HepG2 (cell line): Measurements from ENCODE around the gene SFTA2. TPM values are rescaled to one million over a fixed set of nuclear protein-coding genes. Genes with fewer than 3 reads are reported as not detected.

ENCODE experiments used
- CC2D1A ChIP-seq: sonication (generic); formaldehyde crosslinking; IDR thresholded peaks from 2 replicates; pipeline ENCODE4 v1.8.1; 2023; ENCODE audit warnings: mild to moderate bottlenecking, missing genetic modification reagents
- ELF3 ChIP-seq: IDR thresholded peaks from 2 replicates; pipeline ENCODE4 v1.6.1; 2016; ENCODE audit warnings: missing genetic modification reagents, missing compliant biosample characterization
- JDP2 ChIP-seq: sonication (generic); formaldehyde crosslinking; IDR thresholded peaks from 2 replicates; pipeline ENCODE4 v1.8.1; 2022; ENCODE audit warnings: missing genetic modification reagents, borderline replicate concordance
- LCORL ChIP-seq, 2 experiments: fragments of 450-650 bp in 1 of 2; sonication (generic) in 1 of 2; formaldehyde crosslinking in 1 of 2; IDR thresholded peaks; 2 replicates each; pipeline versions ENCODE4 v1.5.0 to v1.6.1; 2017 to 2020; ENCODE audit warnings: antibody characterized with exemption in 1 of 2, missing genetic modification reagents in 1 of 2
- MEIS1 ChIP-seq: sonication (generic); formaldehyde crosslinking; IDR thresholded peaks from 2 replicates; pipeline ENCODE4 v1.9.0; 2021; ENCODE audit warnings: mild to moderate bottlenecking, missing genetic modification reagents, moderate library complexity, borderline replicate concordance
- NPAS2 ChIP-seq: sonication (generic); formaldehyde crosslinking; IDR thresholded peaks from 2 replicates; pipeline ENCODE4 v1.8.0; 2022; ENCODE audit warnings: mild to moderate bottlenecking, missing genetic modification reagents, borderline replicate concordance
- SIX4 ChIP-seq: sonication (generic); formaldehyde crosslinking; IDR thresholded peaks from 2 replicates; pipeline ENCODE4 v1.4.0; 2020; ENCODE audit warnings: missing genetic modification reagents
- SMAD1 ChIP-seq: sonication (generic); formaldehyde crosslinking; IDR thresholded peaks from 2 replicates; pipeline ENCODE4 v1.4.0; 2020; ENCODE audit warnings: missing genetic modification reagents, low read depth, mild to moderate bottlenecking, borderline replicate concordance
- SOX13 ChIP-seq, 3 experiments: fragments of 450-650 bp in 1 of 3; sonication (generic) in 1 of 3; formaldehyde crosslinking in 1 of 3; IDR thresholded peaks in 2 of 3; conservative IDR thresholded peaks in 1 of 3; 2 replicates each; pipeline versions ENCODE4 v1.5.0 to v1.6.1; 2016 to 2020; ENCODE audit warnings: antibody characterized with exemption in 1 of 3, mild to moderate bottlenecking in 1 of 3, missing compliant biosample characterization in 1 of 3, missing genetic modification reagents in 1 of 3, moderate library complexity in 1 of 3
- SP4 ChIP-seq: sonication (generic); formaldehyde crosslinking; IDR thresholded peaks from 2 replicates; pipeline ENCODE4 v1.8.1; 2023; ENCODE audit warnings: mild to moderate bottlenecking, missing genetic modification reagents
- TEAD3 ChIP-seq: optimal IDR thresholded peaks from 2 replicates; pipeline ENCODE3; 2016; ENCODE audit warnings: borderline replicate concordance
- ZNF121 ChIP-seq: sonication (generic); formaldehyde crosslinking; IDR thresholded peaks from 2 replicates; pipeline ENCODE4 v1.5.0; 2020; ENCODE audit warnings: mild to moderate bottlenecking, missing genetic modification reagents
- ZNF274 ChIP-seq: sonication (generic); formaldehyde crosslinking; IDR thresholded peaks from 2 replicates; pipeline ENCODE4 v1.5.1; 2020; ENCODE audit warnings: mild to moderate bottlenecking, missing genetic modification reagents
- ZNF563 ChIP-seq: sonication (generic); formaldehyde crosslinking; IDR thresholded peaks from 2 replicates; pipeline ENCODE4 v1.8.0; 2022; ENCODE audit warnings: mild to moderate bottlenecking, moderate library complexity, missing genetic modification reagents
- ZNF724P ChIP-seq: sonication (generic); formaldehyde crosslinking; IDR thresholded peaks from 2 replicates; pipeline ENCODE4 v1.8.0; 2022; ENCODE audit warnings: missing genetic modification reagents, borderline replicate concordance
- ZNF781 ChIP-seq: sonication (generic); formaldehyde crosslinking; IDR thresholded peaks from 2 replicates; pipeline ENCODE4 v1.5.1; 2020; ENCODE audit warnings: borderline replicate concordance, mild to moderate bottlenecking, missing genetic modification reagents; ENCODE audit errors: not compliant biosample characterization
- ZSCAN9 ChIP-seq: IDR thresholded peaks from 2 replicates; pipeline ENCODE4 v1.6.1; 2016; ENCODE audit warnings: borderline replicate concordance
- polyA plus RNA-seq, 8 experiments: library from polyadenylated mRNA; depleted of rRNA in 3 of 8; stranded (reverse) in 7 of 8; unstranded in 1 of 8; fragments of >200 nt; fragmentation: Illumina TruSeq in 4 of 8; extraction: Trizol in 4 of 8; gene quantifications; 2 replicates each; pipeline versions ENCODE4 v1.2.1 to v1.2.3, GENCODE V29; 2011 to 2016; ENCODE audit warnings: low read depth in 4 of 8, missing spikeins in 1 of 8, mixed read lengths in 1 of 8; ENCODE audit not compliant: insufficient read depth in 1 of 8
- total RNA-seq, 5 experiments: library from RNA; depleted of rRNA; stranded (reverse); fragments of >200 nt; fragmentation: Illumina TruSeq; extraction: Trizol; gene quantifications; 2 replicates each; pipeline ENCODE4 v1.2.3, GENCODE V29; 2016; ENCODE audit warnings: low read depth in 1 of 5
- TF ChIP-seq, protein P1 (sequence below): sonication (generic); formaldehyde crosslinking; IDR thresholded peaks from 2 replicates; pipeline ENCODE4 v1.5.1; 2020; ENCODE audit warnings: mild to moderate bottlenecking, missing genetic modification reagents, moderate library complexity
- TF ChIP-seq, protein P2 (sequence below), 2 experiments: sonication (generic) in 1 of 2; formaldehyde crosslinking in 1 of 2; IDR thresholded peaks; 2 replicates each; pipeline versions ENCODE4 v1.4.0 to v1.6.1; 2018 to 2020; ENCODE audit warnings: missing genetic modification reagents in 2 of 2, borderline replicate concordance in 1 of 2, low read depth in 1 of 2, mild to moderate bottlenecking in 1 of 2, missing biosample characterization in 1 of 2
- TF ChIP-seq, protein P3 (sequence below): sonication (generic); formaldehyde crosslinking; IDR thresholded peaks from 2 replicates; pipeline ENCODE4 v1.4.0; 2020; ENCODE audit warnings: mild to moderate bottlenecking, missing genetic modification reagents

Gene SFTA2
- total and polyA plus RNA-seq, 2 of the 13 experiments (the other 11 are each of a cell fraction or from before 2014, with no cell fraction given), result not detected

DNA sequence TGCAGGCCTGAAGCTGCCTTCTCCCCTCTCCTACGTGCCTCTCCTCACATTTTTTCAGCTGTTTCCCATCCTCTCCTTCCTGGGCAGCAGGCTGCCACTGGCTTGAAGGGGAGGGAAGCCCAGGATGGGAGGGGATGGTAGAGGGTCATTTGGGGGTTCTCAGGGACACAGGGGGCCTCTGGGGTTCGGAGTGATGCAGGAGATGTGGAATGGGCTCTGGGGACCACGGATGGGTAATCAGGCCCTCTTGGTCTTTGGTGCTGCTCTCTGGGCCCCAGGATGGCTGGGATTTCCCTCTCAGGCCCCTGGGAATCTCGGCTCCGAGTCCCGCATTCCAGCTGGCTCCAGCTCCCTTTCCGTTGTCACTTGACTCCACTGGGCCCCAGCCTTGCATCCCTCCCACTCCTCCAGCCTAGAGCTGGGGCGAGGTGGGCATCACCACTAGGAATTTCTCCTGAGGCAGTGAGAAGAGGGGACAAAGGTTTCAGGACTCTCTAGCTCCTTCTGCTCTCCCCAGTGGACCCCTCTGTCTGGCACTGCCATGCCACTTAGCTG lies 49.7 kb downstream of the SFTA2 start (continued):
- TF ChIP-seq, protein P1, sequence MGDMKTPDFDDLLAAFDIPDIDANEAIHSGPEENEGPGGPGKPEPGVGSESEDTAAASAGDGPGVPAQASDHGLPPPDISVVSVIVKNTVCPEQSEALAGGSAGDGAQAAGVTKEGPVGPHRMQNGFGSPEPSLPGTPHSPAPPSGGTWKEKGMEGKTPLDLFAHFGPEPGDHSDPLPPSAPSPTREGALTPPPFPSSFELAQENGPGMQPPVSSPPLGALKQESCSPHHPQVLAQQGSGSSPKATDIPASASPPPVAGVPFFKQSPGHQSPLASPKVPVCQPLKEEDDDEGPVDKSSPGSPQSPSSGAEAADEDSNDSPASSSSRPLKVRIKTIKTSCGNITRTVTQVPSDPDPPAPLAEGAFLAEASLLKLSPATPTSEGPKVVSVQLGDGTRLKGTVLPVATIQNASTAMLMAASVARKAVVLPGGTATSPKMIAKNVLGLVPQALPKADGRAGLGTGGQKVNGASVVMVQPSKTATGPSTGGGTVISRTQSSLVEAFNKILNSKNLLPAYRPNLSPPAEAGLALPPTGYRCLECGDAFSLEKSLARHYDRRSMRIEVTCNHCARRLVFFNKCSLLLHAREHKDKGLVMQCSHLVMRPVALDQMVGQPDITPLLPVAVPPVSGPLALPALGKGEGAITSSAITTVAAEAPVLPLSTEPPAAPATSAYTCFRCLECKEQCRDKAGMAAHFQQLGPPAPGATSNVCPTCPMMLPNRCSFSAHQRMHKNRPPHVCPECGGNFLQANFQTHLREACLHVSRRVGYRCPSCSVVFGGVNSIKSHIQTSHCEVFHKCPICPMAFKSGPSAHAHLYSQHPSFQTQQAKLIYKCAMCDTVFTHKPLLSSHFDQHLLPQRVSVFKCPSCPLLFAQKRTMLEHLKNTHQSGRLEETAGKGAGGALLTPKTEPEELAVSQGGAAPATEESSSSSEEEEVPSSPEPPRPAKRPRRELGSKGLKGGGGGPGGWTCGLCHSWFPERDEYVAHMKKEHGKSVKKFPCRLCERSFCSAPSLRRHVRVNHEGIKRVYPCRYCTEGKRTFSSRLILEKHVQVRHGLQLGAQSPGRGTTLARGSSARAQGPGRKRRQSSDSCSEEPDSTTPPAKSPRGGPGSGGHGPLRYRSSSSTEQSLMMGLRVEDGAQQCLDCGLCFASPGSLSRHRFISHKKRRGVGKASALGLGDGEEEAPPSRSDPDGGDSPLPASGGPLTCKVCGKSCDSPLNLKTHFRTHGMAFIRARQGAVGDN (CRISPR knock-in tag), result peak; percentile 33
- TF ChIP-seq SP4 (CRISPR knock-in tag) (no peak; the same call in 1 of the 2 replicates), ZSCAN9 (CRISPR knock-in tag) (no peak), JDP2 (CRISPR knock-in tag) (no peak), ZNF563 (CRISPR knock-in tag) (0 out of 2 replicates have a peak, but pooled peaks have one; percentile 5), ZNF724P (CRISPR knock-in tag) (0 out of 2 replicates have a peak, but pooled peaks have one; percentile 71), SIX4 (CRISPR knock-in tag) (peak; percentile 22; the same call in 1 of the 2 replicates), NPAS2 (no peak), SOX13 (IDR thresholded peaks at IDR 0.05) (no peak), SOX13 (CRISPR knock-in tag; conservative IDR thresholded peaks at IDR 0.05 in 1 of 2, IDR thresholded peaks at IDR 0.05 in 1 of 2) (no peak), MEIS1 (0 out of 2 replicates have a peak, but pooled peaks have one; percentile 51), ZNF121 (CRISPR knock-in tag) (no peak), ZNF781 (CRISPR knock-in tag) (no peak), CC2D1A (CRISPR knock-in tag) (0 out of 2 replicates have a peak, but pooled peaks have one; percentile 25), ZNF274 (CRISPR knock-in tag) (0 out of 2 replicates have a peak, but pooled peaks have one; percentile 9), SMAD1 (CRISPR knock-in tag) (no peak), ELF3 (CRISPR knock-in tag) (peak; percentile 10; the same call in 1 of the 2 replicates), LCORL (IDR thresholded peaks at IDR 0.05) (no peak), LCORL (CRISPR knock-in tag; IDR thresholded peaks at IDR 0.05) (peak; percentile 62), TEAD3 (CRISPR knock-in tag) (peak; percentile 66)
- TF ChIP-seq, protein P2, sequence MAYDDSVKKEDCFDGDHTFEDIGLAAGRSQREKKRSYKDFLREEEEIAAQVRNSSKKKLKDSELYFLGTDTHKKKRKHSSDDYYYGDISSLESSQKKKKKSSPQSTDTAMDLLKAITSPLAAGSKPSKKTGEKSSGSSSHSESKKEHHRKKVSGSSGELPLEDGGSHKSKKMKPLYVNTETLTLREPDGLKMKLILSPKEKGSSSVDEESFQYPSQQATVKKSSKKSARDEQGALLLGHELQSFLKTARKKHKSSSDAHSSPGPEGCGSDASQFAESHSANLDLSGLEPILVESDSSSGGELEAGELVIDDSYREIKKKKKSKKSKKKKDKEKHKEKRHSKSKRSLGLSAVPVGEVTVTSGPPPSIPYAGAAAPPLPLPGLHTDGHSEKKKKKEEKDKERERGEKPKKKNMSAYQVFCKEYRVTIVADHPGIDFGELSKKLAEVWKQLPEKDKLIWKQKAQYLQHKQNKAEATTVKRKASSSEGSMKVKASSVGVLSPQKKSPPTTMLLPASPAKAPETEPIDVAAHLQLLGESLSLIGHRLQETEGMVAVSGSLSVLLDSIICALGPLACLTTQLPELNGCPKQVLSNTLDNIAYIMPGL (CRISPR knock-in tag; IDR thresholded peaks at IDR 0.05; ENCODE audit: borderline replicate concordance in 1 of 2, low read depth in 1 of 2), result 0 out of 4 replicates have a peak, but pooled peaks of 1 of the 2 experiments have one; percentile 25
- TF ChIP-seq, protein P3, sequence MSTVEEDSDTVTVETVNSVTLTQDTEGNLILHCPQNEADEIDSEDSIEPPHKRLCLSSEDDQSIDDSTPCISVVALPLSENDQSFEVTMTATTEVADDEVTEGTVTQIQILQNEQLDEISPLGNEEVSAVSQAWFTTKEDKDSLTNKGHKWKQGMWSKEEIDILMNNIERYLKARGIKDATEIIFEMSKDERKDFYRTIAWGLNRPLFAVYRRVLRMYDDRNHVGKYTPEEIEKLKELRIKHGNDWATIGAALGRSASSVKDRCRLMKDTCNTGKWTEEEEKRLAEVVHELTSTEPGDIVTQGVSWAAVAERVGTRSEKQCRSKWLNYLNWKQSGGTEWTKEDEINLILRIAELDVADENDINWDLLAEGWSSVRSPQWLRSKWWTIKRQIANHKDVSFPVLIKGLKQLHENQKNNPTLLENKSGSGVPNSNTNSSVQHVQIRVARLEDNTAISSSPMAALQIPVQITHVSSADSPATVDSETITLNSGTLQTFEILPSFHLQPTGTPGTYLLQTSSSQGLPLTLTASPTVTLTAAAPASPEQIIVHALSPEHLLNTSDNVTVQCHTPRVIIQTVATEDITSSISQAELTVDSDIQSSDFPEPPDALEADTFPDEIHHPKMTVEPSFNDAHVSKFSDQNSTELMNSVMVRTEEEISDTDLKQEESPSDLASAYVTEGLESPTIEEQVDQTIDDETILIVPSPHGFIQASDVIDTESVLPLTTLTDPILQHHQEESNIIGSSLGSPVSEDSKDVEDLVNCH (CRISPR knock-in tag), result 0 out of 2 replicates have a peak, but pooled peaks have one; percentile 20
